COLO668 (cell line): Measurements from ENCODE around the gene TDRD10.
A peak's percentile ranks its signal among the peaks of the same experiment; 100 is the strongest.

ENCODE experiments used
- DNase-seq: peaks from one replicate; lab custom pipeline; 2025; ENCODE audit not compliant: unreplicated experiment; lab: John Stamatoyannopoulos, UW

Gene TDRD10

GRCh38 chr1:154551474-154551873, 49.5 kb downstream of the TDRD10 start:
- no peak for DNase-seq

GRCh38 chr1:154552036-154552435, 50.0 kb downstream of the TDRD10 start:
- no peak for DNase-seq

- DNase-seq, result no peak
Observed at GRCh38 chr1:154553056-154554030, 51.3 kb downstream of the TDRD10 start.

GRCh38 chr1:154556422-154556821, 54.4 kb downstream of the TDRD10 start:
- no peak for DNase-seq

- no peak for DNase-seq
Observed at GRCh38 chr1:154557248-154557938, 55.4 kb downstream of the TDRD10 start.

- peak; percentile 68 for DNase-seq
Observed at GRCh38 chr1:154557939-154558719, 56.1 kb downstream of the TDRD10 start, which contains the start of gene UBE2Q1. Gene UBE2Q1 (minus strand): TSS chr1:154558662. CDS start chr1:154558553, 109 bp downstream.

GRCh38 chr1:154558720-154559465, 56.9 kb downstream of the TDRD10 start:
- peak; percentile 99 for DNase-seq

- DNase-seq, result peak; percentile 90
Observed at GRCh38 chr1:154559466-154560044, 57.5 kb downstream of the TDRD10 start.

- DNase-seq, result no peak
Observed at GRCh38 chr1:154565876-154566275, 63.9 kb downstream of the TDRD10 start.

- DNase-seq, result peak; percentile 84
Observed at GRCh38 chr1:154567386-154568156, 65.6 kb downstream of the TDRD10 start, which contains the start of gene CHRNB2. Gene CHRNB2 (plus strand): TSS chr1:154567778. CDS start chr1:154568045, 267 bp downstream.

- no peak for DNase-seq
Observed at GRCh38 chr1:154568157-154568815, 66.3 kb downstream of the TDRD10 start.

- no peak for DNase-seq
Observed at GRCh38 chr1:154571244-154571963, 69.4 kb downstream of the TDRD10 start.

- DNase-seq, result no peak
Observed at GRCh38 chr1:154571964-154572288, 69.9 kb downstream of the TDRD10 start.

GRCh38 chr1:154572468-154573167, 70.6 kb downstream of the TDRD10 start:
- DNase-seq, result no peak

- no peak for DNase-seq
Observed at GRCh38 chr1:154573168-154573510, 71.1 kb downstream of the TDRD10 start.

GRCh38 chr1:154574716-154575115, 72.7 kb downstream of the TDRD10 start:
- DNase-seq, result peak; percentile 54

- DNase-seq, result no peak
Observed at GRCh38 chr1:154575147-154575927, 73.3 kb downstream of the TDRD10 start.
